Cardiac muscle cell (in vitro differentiated cells and primary cell): ENCODE measurements around the gene LNPK. TPM values are rescaled to one million over a fixed set of nuclear protein-coding genes. Genes with fewer than 3 reads are reported as not detected.
"Not testable (repeated sequence)": the region's sequence is repeated elsewhere in the genome, so short reads cannot be mapped to it uniquely, and the experiment has no call there.

Experiments used
- DNase-seq, 2 donors: peaks; one replicate each; pipeline versions ENCODE4 v3.0.0 to v3.0.0-alpha.2; 2010 to 2017; ENCODE audit warnings: low read depth in 1 of 2, low spot score in 1 of 2
- H3K27ac ChIP-seq: fragments of 200-600 bp; sonication (generic); 2 replicates; pipeline ENCODE4 v1.5.1; 2016
- H3K27me3 ChIP-seq: fragments of 200-600 bp; sonication (generic); 2 replicates; pipeline ENCODE4 v1.6.0; 2016; ENCODE audit warnings: control low read depth
- H3K36me3 ChIP-seq: fragments of 200-600 bp; sonication (generic); 2 replicates; pipeline ENCODE4 v1.5.1; 2016; ENCODE audit warnings: control low read depth
- H3K4me1 ChIP-seq: fragments of 200-600 bp; sonication (generic); 2 replicates; pipeline ENCODE4 v1.8.1; 2017; ENCODE audit warnings: low read depth, mild to moderate bottlenecking, mixed run types
- H3K4me3 ChIP-seq: fragments of 200-600 bp; sonication (generic); 2 replicates; pipeline ENCODE4 v1.5.1; 2016; ENCODE audit warnings: mild to moderate bottlenecking
- H3K9me3 ChIP-seq: fragments of 200-600 bp; sonication (generic); 2 replicates; pipeline ENCODE4 v1.5.1; 2017; ENCODE audit warnings: low read depth, mild to moderate bottlenecking, control low read depth
- CTCF ChIP-seq: IDR thresholded peaks from 2 replicates; pipeline ENCODE4 v1.5.1; 2012; ENCODE audit warnings: low read depth, mild to moderate bottlenecking, low read length
- polyA plus RNA-seq: library from polyadenylated mRNA; unstranded; fragments of >200 nt; fragmentation: Nextera tagmentation; extraction: Ambion mirVana; gene quantifications from 2 replicates; pipeline ENCODE4 v1.2.1, GENCODE V29; 2016
- total RNA-seq: library from RNA; depleted of rRNA; stranded (reverse); fragments of >200 nt; gene quantifications from 2 replicates; pipeline ENCODE4 v1.2.3, GENCODE V29; 2016

Gene LNPK
- total and polyA plus RNA-seq, 2 experiments from 2014 or later: 34.5 to 35.0 TPM

GRCh38 chr2:175926272-175926671, 75.8 kb downstream of the LNPK start:
- H3K4me1 ChIP-seq: no peaks in the 10 kb centered on the region
- DNase-seq: no peak
- no peak for TF ChIP-seq CTCF
- no peak overlapping the region for H3K4me3 ChIP-seq
- H3K9me3 ChIP-seq: no peaks in the 10 kb centered on the region
- no peak overlapping the region for H3K27ac ChIP-seq
- peaks cover 17% of the 10 kb centered on the region for H3K36me3 ChIP-seq
- H3K27me3 ChIP-seq: no peaks in the 10 kb centered on the region

GRCh38 chr2:175922160-175922559, 79.9 kb downstream of the LNPK start:
- TF ChIP-seq CTCF: no peak
- Histone ChIP-seq H3K4me3 (no peak overlapping the region), H3K27ac (no peak overlapping the region), H3K9me3 (no peaks in the 10 kb centered on the region), H3K36me3 (peaks cover 3% of the 10 kb centered on the region), H3K4me1 (no peaks in the 10 kb centered on the region), H3K27me3 (no peaks in the 10 kb centered on the region)
- DNase-seq: no peak

- H3K4me1 ChIP-seq: no peaks in the 10 kb centered on the region
- no peak overlapping the region for H3K27ac ChIP-seq
- no peaks in the 10 kb centered on the region for H3K36me3 ChIP-seq
- H3K27me3 ChIP-seq: no peaks in the 10 kb centered on the region
- TF ChIP-seq CTCF: no peak
- H3K9me3 ChIP-seq: no peaks in the 10 kb centered on the region
- H3K4me3 ChIP-seq: no peak overlapping the region
- no peak for DNase-seq
Observed at GRCh38 chr2:175918935-175919334, 83.1 kb downstream of the LNPK start.

GRCh38 chr2:175914846-175915245, 87.2 kb downstream of the LNPK start:
- no peaks in the 10 kb centered on the region for H3K9me3 ChIP-seq
- no peak for DNase-seq
- no peak for TF ChIP-seq CTCF
- H3K27me3 ChIP-seq: no peaks in the 10 kb centered on the region
- H3K27ac ChIP-seq: no peak overlapping the region
- H3K4me1 ChIP-seq: no peaks in the 10 kb centered on the region
- H3K36me3 ChIP-seq: no peaks in the 10 kb centered on the region
- H3K4me3 ChIP-seq: no peak overlapping the region

- not testable (repeated sequence) for H3K9me3 ChIP-seq, H3K4me1 ChIP-seq, DNase-seq, H3K36me3 ChIP-seq, H3K27me3 ChIP-seq, H3K27ac ChIP-seq, H3K4me3 ChIP-seq
Observed at GRCh38 chr2:175913849-175914743, 88.0 kb downstream of the LNPK start.

GRCh38 chr2:175913267-175913666, 88.8 kb downstream of the LNPK start:
- not testable (repeated sequence) for H3K4me1 ChIP-seq, H3K4me3 ChIP-seq, H3K27ac ChIP-seq, DNase-seq, H3K36me3 ChIP-seq, H3K9me3 ChIP-seq, H3K27me3 ChIP-seq
